ENCODE measurements around the gene SLC25A40. TPM values are rescaled to one million over a fixed set of nuclear protein-coding genes. Genes with fewer than 3 reads are reported as not detected.

The SLC25A40 gene
- total and polyA plus RNA-seq, 2 of the 13 experiments (the other 11 are each of a cell fraction or from before 2014, with no cell fraction given): 12.9 to 13.6 TPM

DNA sequence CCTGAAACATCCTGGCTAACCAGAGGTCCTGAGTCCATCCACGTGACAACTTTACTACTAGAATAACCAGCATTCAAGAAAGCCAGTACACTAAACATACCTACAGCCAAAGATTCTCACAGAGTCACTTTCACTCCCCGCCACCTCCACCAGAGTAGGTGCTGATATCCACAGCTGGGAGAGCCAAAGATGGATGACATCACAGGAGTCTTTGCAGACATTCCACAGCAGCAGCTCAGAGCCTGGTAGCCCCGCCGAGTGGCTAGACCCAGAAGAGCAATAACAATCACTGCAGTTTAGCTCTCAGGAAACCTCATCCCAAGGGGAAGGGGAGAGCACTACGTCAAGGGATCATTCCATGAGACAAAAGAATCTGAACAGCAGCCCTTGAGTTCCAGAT lies 44.4 kb upstream of the SLC25A40 start:
- Histone ChIP-seq H4K20me1 (ENCODE audit: insufficient read depth, low read length) (no peaks in the 10 kb centered on the region), H2AFZ (ENCODE audit: low read length) (no peak overlapping the region), H3K4me2 (ENCODE audit: low read depth, low read length) (no peak overlapping the region), H3K27ac (ENCODE audit: extremely low read length, insufficient read depth, low read length) (no peak overlapping the region), H3K4me1 (ENCODE audit: insufficient read depth, low read length) (no peaks in the 10 kb centered on the region), H3K9me3 (ENCODE audit: low read length) (no peaks in the 10 kb centered on the region), H3K4me3 (replicated peaks in 1 of 3; ENCODE audit: insufficient read depth in 1 of 3, low read depth in 2 of 3, low read length in 3 of 3) (no peak overlapping the region), H3K36me3 (replicated peaks in 1 of 2; ENCODE audit: control insufficient read depth in 1 of 2, insufficient read depth in 2 of 2, low read length in 2 of 2) (no peaks in the 10 kb centered on the region), H3K79me2 (ENCODE audit: insufficient read depth, low read length) (no peaks in the 10 kb centered on the region), H3K27me3 (ENCODE audit: control insufficient read depth in 1 of 2, insufficient read depth in 2 of 2, low read length in 2 of 2) (peaks cover 0 to 3% of the 10 kb centered on the region in 2 experiments; a peak in 1 of 5 replicates), H3K9ac (ENCODE audit: insufficient read depth, low read depth, low read length) (no peak overlapping the region)
- no peak for FAIRE-seq
- CTCF ChIA-PET (ENCODE audit: low intra/inter-chr PET ratio, low total read pairs): no interaction called here
- TF ChIP-seq KMT2A (CRISPR knock-in tag; IDR thresholded peaks at IDR 0.05) (no peak), HOXA7 (CRISPR knock-in tag; IDR thresholded peaks at IDR 0.05) (no peak), XRCC5 (optimal IDR thresholded peaks at IDR 0.05; ENCODE audit: low read length) (no peak), TEAD3 (CRISPR knock-in tag; optimal IDR thresholded peaks at IDR 0.05; ENCODE audit: borderline replicate concordance) (no peak), ZNF607 (CRISPR knock-in tag; IDR thresholded peaks at IDR 0.05; ENCODE audit: borderline replicate concordance) (no peak), HIVEP1 (CRISPR knock-in tag; IDR thresholded peaks at IDR 0.05) (no peak), MZF1 (CRISPR knock-in tag; IDR thresholded peaks at IDR 0.05; ENCODE audit: borderline replicate concordance) (no peak), CAMTA2 (CRISPR knock-in tag; IDR thresholded peaks at IDR 0.05; ENCODE audit: borderline replicate concordance) (no peak)
- TF ChIP-seq, protein P1, sequence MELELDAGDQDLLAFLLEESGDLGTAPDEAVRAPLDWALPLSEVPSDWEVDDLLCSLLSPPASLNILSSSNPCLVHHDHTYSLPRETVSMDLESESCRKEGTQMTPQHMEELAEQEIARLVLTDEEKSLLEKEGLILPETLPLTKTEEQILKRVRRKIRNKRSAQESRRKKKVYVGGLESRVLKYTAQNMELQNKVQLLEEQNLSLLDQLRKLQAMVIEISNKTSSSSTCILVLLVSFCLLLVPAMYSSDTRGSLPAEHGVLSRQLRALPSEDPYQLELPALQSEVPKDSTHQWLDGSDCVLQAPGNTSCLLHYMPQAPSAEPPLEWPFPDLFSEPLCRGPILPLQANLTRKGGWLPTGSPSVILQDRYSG (CRISPR knock-in tag; IDR thresholded peaks at IDR 0.05): no peak
- TF ChIP-seq, protein P2, sequence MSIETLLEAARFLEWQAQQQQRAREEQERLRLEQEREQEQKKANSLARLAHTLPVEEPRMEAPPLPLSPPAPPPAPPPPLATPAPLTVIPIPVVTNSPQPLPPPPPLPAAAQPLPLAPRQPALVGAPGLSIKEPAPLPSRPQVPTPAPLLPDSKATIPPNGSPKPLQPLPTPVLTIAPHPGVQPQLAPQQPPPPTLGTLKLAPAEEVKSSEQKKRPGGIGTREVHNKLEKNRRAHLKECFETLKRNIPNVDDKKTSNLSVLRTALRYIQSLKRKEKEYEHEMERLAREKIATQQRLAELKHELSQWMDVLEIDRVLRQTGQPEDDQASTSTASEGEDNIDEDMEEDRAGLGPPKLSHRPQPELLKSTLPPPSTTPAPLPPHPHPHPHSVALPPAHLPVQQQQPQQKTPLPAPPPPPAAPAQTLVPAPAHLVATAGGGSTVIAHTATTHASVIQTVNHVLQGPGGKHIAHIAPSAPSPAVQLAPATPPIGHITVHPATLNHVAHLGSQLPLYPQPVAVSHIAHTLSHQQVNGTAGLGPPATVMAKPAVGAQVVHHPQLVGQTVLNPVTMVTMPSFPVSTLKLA (IDR thresholded peaks at IDR 0.05): no peak
- TF ChIP-seq, protein P3, sequence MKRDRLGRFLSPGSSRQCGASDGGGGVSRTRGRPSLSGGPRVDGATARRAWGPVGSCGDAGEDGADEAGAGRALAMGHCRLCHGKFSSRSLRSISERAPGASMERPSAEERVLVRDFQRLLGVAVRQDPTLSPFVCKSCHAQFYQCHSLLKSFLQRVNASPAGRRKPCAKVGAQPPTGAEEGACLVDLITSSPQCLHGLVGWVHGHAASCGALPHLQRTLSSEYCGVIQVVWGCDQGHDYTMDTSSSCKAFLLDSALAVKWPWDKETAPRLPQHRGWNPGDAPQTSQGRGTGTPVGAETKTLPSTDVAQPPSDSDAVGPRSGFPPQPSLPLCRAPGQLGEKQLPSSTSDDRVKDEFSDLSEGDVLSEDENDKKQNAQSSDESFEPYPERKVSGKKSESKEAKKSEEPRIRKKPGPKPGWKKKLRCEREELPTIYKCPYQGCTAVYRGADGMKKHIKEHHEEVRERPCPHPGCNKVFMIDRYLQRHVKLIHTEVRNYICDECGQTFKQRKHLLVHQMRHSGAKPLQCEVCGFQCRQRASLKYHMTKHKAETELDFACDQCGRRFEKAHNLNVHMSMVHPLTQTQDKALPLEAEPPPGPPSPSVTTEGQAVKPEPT (CRISPR knock-in tag; IDR thresholded peaks at IDR 0.05; ENCODE audit: low read depth): no peak
- 49% methylated on average over 5 of the region's 5 CpGs for WGBS (ENCODE audit: low lambda C conversion rate)
- peak; percentile 26; the same call in 1 of the 3 replicates for ATAC-seq
- POLR2A ChIA-PET: no interaction called here
- BruUV-seq (replicated peaks): no TSS peak
- in situ Hi-C loops (cut with HindIII; ENCODE audit: extremely low pct_ligation_motif_present, low pct_unique_long_range_greater_than_20kb) (no loop called here), intact Hi-C loops (cut with micrococcal nuclease; ENCODE audit: unreplicated experiment) (no loop called here)
- no peak for DNase-seq (ENCODE audit: low spot score)

All from HepG2 (cell line).